ENCODE results near the gene CHST4.
"Not testable (repeated sequence)": the region's sequence is repeated elsewhere in the genome, so short reads cannot be mapped to it uniquely, and the experiment has no call there.

CHST4 gene

DNA sequence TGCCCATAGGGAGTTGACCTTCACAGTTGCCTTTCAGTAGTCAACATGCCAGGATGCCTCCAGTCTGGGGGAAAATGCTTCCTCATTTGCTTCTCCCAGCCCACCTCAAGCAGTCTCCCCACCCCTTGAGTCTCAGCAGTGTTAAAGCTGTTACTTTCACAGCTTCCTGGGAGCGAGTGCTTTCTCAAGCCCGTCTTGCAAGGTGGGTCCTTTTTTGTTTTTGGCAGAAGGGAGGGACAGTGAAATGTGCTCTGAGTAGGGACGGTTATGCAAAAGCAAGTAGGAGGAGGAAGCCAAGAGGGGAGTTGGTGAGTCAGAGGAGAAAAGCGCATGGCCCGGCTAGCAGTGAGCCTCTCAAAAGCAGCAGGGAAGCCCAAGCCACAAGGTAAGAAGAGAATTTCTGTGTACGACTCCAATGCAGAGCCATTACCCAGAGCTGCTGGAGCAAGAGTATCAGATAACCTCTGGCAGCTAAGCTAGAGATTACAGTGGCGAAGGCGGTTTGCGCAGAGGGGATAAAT lies at the start of gene CHST4:
Gene CHST4 (plus strand): TSS at position 316 of the 521 bp plus-strand sequence. CDS start 10,252 bp downstream, outside the sequence.
- DNase-seq, result peak; percentile 21

- no peak for DNase-seq
These were observed 49.6 kb upstream of the CHST4 start for GRCh38 chr16:71476457-71477124.

- DNase-seq, result no peak
These were observed 46.8 kb upstream of the CHST4 start for GRCh38 chr16:71479420-71479819.

- no peak for DNase-seq
These were observed 45.3 kb upstream of the CHST4 start for GRCh38 chr16:71480956-71481355.

DNA sequence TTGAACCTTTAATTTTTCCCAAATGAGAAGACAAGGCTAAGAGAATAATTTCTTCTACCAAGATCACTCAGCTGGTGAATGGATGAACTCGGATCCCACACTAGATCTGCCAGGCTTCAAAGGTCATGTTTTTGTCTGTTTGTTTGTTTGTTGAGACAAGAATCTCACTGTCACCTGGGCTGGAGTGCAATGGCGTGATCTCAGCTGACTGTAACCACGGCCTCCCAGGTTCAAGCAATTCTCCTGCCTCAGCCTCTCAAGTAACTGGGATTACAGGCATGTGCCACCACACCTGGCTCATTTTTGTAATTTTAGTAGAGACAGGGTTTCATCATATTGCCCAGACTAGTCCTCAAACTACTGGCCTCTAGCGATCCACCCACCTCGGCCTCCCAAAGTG lies 43.7 kb upstream of the CHST4 start:
- no peak for DNase-seq

DNA sequence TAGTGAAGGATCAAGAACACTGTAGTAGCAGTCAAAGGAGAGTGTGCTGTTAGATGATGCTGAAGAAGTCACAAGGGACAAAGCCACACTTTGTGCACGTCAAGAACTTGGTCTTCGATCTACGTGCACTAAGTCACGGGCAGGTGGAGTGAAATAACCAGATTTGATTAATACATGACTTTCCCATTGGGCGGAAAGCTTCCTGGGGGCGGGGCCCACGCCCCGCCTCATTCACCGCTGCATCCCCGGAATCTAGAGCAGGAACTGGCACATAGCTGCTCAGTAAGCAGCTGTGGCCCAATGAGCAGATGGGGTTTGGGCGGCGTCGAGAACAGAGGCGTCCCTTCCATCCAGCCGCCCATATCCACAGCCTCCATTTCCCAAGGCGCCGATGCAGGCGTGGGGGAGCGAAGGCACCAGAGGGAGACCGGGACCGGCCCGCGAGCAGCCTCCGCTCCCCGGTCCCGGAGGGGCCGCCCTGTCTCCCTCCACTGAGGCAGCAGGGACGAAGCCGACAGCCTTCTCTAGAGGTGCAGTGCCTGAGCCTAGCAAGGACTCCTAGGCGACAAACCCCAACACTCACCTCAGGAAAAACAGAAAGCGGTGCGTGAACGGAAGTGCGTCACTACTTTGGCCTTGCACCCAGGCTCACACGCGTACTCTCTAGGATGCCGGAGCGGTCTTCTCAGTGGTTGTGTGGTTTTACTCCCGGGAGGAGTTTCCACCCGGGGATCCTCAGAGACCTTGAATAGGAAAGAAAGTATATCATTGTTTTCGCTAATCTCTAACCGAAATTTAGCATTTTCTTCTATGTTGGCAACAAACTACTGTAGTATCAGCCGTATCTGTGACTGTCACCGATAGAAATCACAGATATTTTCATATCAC lies 42.0 kb upstream of the CHST4 start:
- DNase-seq, result peak; percentile 92

- no peak for DNase-seq
These were observed 37.1 kb upstream of the CHST4 start, which contains the start of gene ZNF19 for GRCh38 chr16:71489122-71489521. TSS of gene ZNF19 (minus strand) at chr16:71489324. CDS start at chr16:71482114, 7,210 bp downstream.

- no peak for DNase-seq
These were observed 35.9 kb upstream of the CHST4 start for GRCh38 chr16:71490361-71490760.

GRCh38 chr16:71491054-71491453 lies 35.2 kb upstream of the CHST4 start:
- no peak for DNase-seq

DNA sequence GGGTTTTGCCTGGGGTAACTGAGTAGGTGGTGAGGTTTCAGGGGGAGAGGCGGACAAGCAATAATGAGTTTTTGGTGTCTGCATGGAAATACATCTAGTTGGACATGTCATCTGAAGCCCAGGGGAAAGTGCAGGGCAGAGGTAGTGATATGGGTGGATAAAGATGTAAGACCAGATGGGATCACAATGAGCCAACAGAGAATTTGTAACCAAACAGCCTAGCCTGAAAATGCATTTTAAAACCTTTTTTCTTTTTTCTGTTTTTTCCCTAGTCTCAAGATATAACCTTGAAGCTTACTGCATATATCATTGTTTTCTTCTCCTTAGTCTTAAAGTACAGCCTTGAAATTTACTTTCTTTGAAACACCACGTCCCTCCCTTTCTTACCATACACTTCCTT lies 33.4 kb upstream of the CHST4 start:
- no peak for DNase-seq

DNA sequence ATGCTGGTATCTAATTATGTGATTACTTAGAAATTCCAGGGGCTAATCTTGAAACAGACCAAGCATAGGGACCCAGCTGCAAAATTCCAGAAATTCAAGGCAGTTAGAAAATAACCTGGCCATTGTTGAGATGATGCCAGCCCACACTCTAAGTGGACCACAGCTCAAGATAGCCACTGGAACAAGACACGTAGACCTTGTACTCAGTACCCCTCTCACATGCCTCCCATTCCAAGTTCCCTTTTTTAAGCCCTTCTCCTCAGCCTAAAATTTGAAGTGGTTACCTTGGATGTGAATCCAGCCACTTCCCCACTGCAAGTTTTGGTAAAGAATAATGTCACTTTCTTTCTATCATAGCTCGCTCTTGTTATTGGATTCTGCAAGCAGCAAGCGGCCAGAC lies 33.0 kb upstream of the CHST4 start:
- DNase-seq, result no peak

GRCh38 chr16:71498031-71498430 lies 28.2 kb upstream of the CHST4 start:
- no peak for DNase-seq

DNA sequence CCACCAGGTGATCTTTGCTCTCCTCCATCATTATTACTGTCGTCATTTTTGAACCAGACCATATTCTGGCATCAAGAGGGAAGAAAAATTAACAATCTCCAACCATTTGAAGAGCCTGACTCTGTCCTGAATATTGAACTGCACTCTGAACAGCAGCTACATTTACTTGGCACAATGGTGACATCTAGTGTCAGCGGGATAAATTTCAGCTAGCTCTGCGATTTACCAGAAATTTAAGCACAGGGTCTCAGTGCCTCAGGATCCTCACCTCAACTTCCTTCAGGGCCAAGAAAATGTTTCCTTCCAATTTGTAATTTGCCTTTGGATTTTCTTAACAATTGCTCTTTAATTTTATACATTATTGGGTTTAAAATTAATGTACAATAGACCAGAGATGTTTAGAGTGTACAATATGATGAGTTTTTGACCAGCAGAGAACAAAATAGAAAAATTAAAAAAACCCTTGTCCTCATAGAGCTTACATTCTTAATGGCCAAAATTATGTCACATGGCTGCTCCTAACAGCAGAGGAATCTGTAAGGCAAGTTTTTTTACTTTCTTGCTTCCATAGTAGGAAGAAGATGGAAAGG lies 26.4 kb upstream of the CHST4 start:
- DNase-seq, result peak; percentile 32

DNA sequence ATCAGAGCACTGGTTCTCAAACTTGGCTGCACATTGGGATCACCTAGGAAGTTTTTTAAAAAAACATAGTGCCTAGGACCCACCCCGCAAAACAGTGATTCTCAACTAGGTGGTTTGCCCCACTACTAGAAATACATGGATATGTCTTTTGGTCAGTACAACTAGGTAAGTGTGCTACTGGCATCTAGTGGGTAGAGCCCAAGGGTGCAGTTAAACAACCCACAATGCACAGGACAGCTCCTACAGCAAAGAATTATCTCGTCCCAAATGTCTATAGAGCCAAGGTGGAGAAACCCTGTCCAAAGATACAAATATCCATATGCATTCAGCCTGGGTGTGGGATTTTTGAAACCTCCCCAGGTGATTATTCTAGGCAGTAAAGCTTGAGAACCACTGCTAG lies 25.3 kb upstream of the CHST4 start:
- DNase-seq, result no peak

- no peak for DNase-seq
These were observed 24.7 kb upstream of the CHST4 start for GRCh38 chr16:71501547-71501946.

DNA sequence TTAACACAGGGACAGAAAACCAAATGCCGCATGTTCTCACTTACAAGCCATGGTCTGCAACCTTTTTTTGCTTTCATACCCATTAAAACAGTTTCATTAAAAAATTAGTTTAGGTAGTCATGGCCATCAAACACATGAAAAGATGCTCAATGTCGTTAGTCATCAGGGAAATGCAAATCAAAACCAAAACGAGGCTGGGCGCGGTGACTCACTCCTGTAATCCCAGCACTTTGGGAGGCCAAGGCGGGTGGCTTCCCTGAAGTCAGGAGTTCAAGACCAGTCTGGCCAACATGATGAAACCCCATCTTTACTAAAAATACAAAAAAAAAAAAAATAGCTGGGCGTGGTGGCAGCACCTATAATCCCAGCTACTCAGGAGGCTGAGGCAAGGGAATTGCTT lies 22.2 kb upstream of the CHST4 start:
- DNase-seq, result not testable (repeated sequence)

DNA sequence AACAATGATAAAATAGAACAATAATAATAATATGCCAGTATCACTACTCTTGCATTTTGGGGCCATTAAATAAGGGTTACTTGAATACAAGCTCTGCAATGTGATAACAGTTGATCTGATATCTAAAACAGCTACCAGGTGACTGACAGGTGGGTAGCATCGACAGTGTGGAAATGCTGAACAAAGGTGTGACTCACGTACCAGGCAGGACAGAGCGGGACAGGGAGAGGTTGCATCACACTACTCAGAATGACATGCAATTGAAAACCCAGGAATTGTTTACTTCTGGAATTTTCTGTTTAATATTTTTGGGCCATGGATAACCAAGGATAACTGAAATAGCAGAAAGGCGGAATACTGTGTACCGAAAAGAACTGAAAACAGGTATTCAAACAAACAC lies 21.3 kb upstream of the CHST4 start:
- no peak for DNase-seq

DNA sequence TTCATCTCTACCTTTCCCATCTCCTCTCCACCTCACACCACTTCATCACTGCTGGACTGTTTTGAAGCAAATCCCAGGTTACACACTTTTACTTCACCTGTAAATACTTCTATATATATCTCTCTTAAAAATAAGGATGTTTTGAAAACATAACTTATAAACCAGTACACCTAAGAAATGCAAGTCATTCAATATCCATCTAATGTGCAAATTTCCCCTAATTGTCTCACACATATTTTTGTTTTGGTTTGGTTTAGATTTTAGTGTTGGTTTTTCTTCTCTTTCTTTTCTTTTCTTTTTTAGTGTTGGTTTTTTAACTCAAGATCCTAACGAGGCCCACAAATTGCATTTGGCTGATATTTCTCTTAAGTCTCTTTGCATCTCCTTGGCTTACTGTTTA lies 19.2 kb upstream of the CHST4 start:
- no peak for DNase-seq

DNA sequence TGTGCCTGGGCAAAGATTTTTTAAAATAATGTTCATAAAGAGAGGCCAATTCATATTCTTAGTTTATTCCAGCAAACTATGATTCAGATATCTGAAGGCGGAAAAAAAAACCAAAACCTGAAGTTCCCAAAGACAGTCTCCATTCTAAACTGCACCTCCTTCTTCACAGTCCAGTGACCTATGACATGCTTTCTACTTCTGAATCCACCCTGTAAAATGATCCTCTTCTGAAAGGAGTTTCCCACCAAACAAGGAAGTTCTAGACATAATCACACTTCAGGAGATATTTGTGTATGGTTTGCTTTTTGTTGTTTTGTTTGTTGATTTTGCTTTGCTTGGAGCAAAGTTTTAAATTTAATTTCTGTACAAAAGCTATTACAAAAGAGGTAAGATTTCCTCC lies 12.9 kb upstream of the CHST4 start:
- no peak for DNase-seq

DNA sequence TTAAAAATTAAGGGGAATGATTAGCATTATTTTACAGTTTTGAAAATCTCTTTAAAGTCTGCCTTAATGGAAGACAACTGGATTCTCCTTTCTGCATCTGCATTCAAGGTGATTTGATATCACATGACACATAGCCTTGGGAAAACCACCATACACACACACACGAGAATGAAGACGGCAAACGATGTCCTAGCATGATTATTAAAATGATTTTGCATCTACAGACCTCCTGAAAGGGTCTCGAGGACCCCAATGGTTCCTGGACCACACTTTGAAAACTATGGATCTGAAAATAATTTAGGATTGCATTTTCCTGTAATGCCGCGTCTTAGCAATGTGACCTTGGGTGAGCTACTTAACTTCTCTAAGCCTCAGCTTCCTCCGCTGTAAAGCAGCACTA lies 11.8 kb upstream of the CHST4 start:
- no peak for DNase-seq

- DNase-seq, result no peak
These were observed 11.2 kb upstream of the CHST4 start for GRCh38 chr16:71515026-71515425.

GRCh38 chr16:71520550-71520949 lies 5.7 kb upstream of the CHST4 start:
- DNase-seq, result no peak

Measured in NCI-H510A treated with DMSO at 0.1 percent for 48 hours (cell line).